ENCODE data around the gene CPN2. TPM values are rescaled to one million over a fixed set of nuclear protein-coding genes. Genes with fewer than 3 reads are reported as not detected.

CPN2 gene
- polyA plus RNA-seq, 1 experiment: not detected

DNA sequence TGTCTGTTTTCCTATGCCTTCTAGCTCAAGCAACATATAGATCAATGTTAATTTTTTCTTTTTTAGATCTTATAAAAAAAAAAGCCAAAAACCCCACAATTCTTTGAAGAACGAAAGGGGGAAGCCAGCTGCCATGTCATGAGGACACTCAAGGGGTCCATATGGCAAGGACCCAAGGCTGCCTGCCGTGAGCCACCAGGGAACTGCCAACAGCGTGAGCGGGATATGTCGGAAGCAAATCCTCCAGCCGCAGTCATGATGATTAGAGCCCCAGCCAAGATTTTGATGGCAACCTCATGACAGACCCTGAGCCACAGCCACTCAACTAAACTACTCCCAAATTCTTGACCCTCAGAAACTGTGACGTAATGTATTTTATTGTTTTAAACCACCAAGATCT, 41.4 kb upstream of the CPN2 start:
- DNase-seq (ENCODE audit: low read depth): no peak
- TF ChIP-seq, protein P1, sequence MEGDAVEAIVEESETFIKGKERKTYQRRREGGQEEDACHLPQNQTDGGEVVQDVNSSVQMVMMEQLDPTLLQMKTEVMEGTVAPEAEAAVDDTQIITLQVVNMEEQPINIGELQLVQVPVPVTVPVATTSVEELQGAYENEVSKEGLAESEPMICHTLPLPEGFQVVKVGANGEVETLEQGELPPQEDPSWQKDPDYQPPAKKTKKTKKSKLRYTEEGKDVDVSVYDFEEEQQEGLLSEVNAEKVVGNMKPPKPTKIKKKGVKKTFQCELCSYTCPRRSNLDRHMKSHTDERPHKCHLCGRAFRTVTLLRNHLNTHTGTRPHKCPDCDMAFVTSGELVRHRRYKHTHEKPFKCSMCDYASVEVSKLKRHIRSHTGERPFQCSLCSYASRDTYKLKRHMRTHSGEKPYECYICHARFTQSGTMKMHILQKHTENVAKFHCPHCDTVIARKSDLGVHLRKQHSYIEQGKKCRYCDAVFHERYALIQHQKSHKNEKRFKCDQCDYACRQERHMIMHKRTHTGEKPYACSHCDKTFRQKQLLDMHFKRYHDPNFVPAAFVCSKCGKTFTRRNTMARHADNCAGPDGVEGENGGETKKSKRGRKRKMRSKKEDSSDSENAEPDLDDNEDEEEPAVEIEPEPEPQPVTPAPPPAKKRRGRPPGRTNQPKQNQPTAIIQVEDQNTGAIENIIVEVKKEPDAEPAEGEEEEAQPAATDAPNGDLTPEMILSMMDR (IDR thresholded peaks at IDR 0.05; ENCODE audit: insufficient read depth, low read depth, low read length): no peak
- peaks cover 5% of the 10 kb centered on the region for H3K27me3 ChIP-seq (ENCODE audit: control insufficient read depth, insufficient read depth, low read length)
- POLR2A ChIA-PET: interaction anchor here (0.7 kb wide), 1 partner anchor 9 kb away, joined by 6 read pairs; no protein-coding TSS in a partner anchor
- no peak overlapping the region for H3K4me3 ChIP-seq (ENCODE audit: low read depth, low read length)
- CTCF ChIA-PET: interaction anchor here (1.1 to 2.0 kb wide), 2 partner anchors 42 to 49 kb away, joined by 3 to 5 read pairs; no protein-coding TSS in a partner anchor
- H3K36me3 ChIP-seq (ENCODE audit: control insufficient read depth, insufficient read depth, low read length): no peaks in the 10 kb centered on the region

DNA sequence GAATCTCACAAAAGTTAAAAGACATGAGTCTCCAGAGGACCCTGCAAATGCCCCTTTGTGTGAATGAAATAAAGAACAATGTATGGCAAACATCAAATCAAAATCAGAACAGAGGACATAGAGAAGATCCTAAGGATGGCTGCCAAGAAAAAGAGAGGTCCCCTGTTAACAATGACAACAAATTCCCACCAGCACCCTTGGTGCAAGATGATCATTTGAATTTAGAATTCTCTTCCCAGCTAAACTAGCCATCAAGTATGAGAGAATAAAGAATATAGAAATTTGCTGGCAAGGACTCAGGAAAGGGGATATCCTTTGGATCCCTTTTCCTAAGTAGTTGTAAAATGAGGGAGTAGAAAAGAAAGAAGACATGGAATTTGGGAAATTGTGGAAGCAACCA, 39.7 kb upstream of the CPN2 start:
- TF ChIP-seq, protein P1 (IDR thresholded peaks at IDR 0.05; ENCODE audit: insufficient read depth, low read depth, low read length): no peak
- Histone ChIP-seq H3K4me3 (ENCODE audit: low read depth, low read length) (no peak overlapping the region), H3K36me3 (ENCODE audit: control insufficient read depth, insufficient read depth, low read length) (no peaks in the 10 kb centered on the region), H3K27me3 (ENCODE audit: control insufficient read depth, insufficient read depth, low read length) (peaks cover 4% of the 10 kb centered on the region; the same call in 1 of the 2 replicates)
- POLR2A ChIA-PET: no interaction called here
- no peak for DNase-seq (ENCODE audit: low read depth)
- CTCF ChIA-PET: interaction anchor here (2.0 kb wide), 1 partner anchor 47 kb away, joined by 5 read pairs; no protein-coding TSS in a partner anchor

DNA sequence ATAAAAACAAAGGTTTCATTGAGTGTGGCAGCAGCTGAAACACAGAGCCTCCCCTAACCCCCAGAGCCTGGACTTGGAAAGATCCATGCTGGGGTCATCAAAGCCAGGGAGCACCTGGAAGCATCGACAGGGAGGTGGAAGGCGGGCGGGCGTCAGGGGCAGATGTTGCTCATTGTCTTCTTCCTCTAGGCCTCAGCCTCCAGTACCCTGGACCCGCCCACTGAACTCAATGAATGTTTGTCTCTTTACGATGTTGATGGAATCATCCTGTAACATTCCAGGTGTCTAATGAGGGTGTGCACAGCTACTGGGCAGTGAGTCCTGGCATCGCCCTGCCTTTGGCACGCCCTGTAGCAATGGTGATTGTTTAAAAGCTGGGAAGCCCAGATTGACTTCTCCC, 38.1 kb upstream of the CPN2 start:
- POLR2A ChIA-PET: no interaction called here
- peaks cover 4% of the 10 kb centered on the region; the same call in 1 of the 2 replicates for H3K27me3 ChIP-seq (ENCODE audit: control insufficient read depth, insufficient read depth, low read length)
- H3K4me3 ChIP-seq (ENCODE audit: low read depth, low read length): no peak overlapping the region
- TF ChIP-seq, protein P1 (IDR thresholded peaks at IDR 0.05; ENCODE audit: insufficient read depth, low read depth, low read length): no peak
- DNase-seq (ENCODE audit: low read depth): no peak
- H3K36me3 ChIP-seq (ENCODE audit: control insufficient read depth, insufficient read depth, low read length): no peaks in the 10 kb centered on the region
- CTCF ChIA-PET: interaction anchor here (1.2 to 1.5 kb wide), 2 partner anchors 15 to 46 kb away, joined by 3 read pairs; no protein-coding TSS in a partner anchor

DNA sequence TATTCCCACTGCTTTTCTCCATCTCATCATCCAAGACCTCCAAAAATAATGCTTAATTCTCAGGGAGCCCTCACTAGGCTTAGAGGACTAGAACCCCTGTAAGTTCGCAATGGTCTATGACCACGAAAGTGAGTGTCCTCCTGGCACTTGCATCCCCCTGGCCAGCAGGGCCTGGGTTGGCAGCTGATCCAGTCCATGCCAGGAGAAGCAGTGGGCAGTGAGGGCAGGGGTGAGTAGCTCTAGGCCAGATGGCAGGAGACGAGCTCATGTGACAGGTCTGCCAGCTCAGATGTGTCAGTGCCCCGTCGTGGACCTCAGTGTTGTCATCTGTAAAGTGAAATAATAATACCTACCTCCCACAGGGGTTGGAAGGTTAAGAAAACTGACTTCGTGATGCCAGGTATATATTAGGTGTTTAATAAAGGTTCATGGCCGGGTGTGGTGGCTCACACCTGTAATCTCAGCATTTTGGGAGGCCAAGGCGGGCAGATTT, 36.8 kb upstream of the CPN2 start:
- no peak for DNase-seq (ENCODE audit: low read depth)
- no peaks in the 10 kb centered on the region for H3K36me3 ChIP-seq (ENCODE audit: control insufficient read depth, insufficient read depth, low read length)
- H3K27me3 ChIP-seq (ENCODE audit: control insufficient read depth, insufficient read depth, low read length): peaks cover 5% of the 10 kb centered on the region; the same call in 1 of the 2 replicates
- ChIA-PET POLR2A (no interaction called here), CTCF (interaction anchor here (0.8 to 1.7 kb wide), 3 partner anchors 43 to 54 kb away, joined by 3 to 11 read pairs (median 3); no protein-coding TSS in a partner anchor)
- H3K4me3 ChIP-seq (ENCODE audit: low read depth, low read length): no peak overlapping the region
- TF ChIP-seq, protein P1 (IDR thresholded peaks at IDR 0.05; ENCODE audit: insufficient read depth, low read depth, low read length): no peak

DNA sequence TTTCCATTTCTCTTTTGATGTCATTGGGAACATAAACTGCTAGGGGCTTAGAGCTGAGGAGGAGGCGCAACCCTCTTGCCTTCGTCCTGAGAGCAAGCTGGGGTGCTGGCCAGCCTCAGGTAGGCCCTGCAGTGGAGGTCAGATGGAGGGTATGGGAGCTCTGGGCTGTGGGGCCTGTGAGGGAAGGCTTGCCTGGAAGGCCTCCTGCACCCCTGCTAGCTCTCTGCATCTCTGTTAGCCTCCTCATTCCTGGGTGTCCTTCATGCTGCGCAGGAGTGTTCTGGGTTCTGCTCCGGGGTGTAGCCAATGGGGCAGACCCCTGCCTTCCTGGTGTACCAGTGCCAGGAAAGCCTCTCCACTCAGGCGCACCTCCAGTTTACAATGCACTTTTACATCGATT, 36.1 kb upstream of the CPN2 start:
- TF ChIP-seq, protein P1 (IDR thresholded peaks at IDR 0.05; ENCODE audit: insufficient read depth, low read depth, low read length): no peak
- Histone ChIP-seq H3K27me3 (ENCODE audit: control insufficient read depth, insufficient read depth, low read length) (peaks cover 5% of the 10 kb centered on the region; the same call in 1 of the 2 replicates), H3K36me3 (ENCODE audit: control insufficient read depth, insufficient read depth, low read length) (no peaks in the 10 kb centered on the region), H3K4me3 (ENCODE audit: low read depth, low read length) (no peak overlapping the region)
- ChIA-PET POLR2A (no interaction called here), CTCF (interaction anchor here (0.6 to 1.7 kb wide), 5 partner anchors 9 to 54 kb away, joined by 3 to 11 read pairs (median 5); no protein-coding TSS in a partner anchor)
- DNase-seq (ENCODE audit: low read depth): no peak

All from BJ (cell line).